GM19438 (cell line): ENCODE data around the gene LCA5L.
"Not testable (repeated sequence)": the region's sequence is repeated elsewhere in the genome, so short reads cannot be mapped to it uniquely, and the experiment has no call there.

Source experiments
- ATAC-seq: cut with Tn5 transposase; IDR thresholded peaks from one replicate; pipeline ENCODE4 v1.9.1; 2021; ENCODE audit warnings: low read depth; ENCODE audit not compliant: unreplicated experiment

Gene LCA5L

GRCh38 chr21:39452207-39452969, 6.8 kb upstream of the LCA5L start:
- no peak for ATAC-seq

DNA sequence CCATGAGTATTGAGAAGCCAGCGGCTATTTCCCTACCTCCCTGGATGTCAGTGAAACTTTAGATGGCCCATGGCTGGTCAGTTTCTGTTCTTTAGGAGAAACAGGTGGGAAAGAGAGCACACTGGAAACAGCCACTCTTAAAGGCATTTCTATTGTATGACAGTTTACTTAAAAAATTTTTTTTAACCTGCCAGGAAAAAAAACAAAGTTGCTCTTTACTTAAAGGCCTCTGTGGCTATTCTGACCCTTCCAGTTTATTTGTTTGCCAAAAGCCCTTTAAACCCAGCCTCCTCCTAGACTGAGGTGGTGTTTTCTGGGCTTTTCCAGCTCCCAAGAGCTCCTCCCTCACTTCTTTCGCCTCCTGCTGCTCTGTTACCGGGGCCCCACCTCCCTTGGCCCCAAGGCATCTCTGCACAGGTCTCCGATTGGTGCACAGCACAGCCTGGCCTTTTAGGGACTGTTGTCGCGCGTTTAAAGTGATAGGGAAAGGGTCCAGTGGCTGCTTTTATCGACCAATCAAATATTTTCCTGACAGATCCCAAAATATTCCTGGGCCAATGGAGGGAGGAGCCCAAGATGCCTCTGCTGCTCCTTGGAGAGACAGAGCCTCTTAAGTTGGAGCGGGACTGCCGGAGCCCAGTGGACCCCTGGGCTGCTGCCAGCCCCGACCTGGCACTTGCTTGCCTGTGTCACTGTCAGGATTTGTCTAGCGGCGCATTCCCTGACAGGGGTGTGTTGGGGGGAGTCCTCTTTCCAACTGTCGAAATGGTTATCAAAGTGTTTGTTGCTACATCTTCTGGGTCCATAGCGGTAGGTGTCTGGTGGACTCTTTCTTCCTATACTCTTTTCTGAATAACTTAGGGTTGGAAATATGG, 6.0 kb upstream of the LCA5L start, which contains the start of gene SH3BGR:
Gene SH3BGR, plus strand, starts transcription at position 639 of the 875 bp plus-strand sequence. Its CDS starts 127 bp downstream, at position 766.
- ATAC-seq, result no peak

- ATAC-seq, result no peak
Measured at GRCh38 chr21:39447264-39447663, 1.7 kb upstream of the LCA5L start.

- ATAC-seq, result no peak
Measured at GRCh38 chr21:39444421-39445180, 977 bp downstream of the LCA5L start.

DNA sequence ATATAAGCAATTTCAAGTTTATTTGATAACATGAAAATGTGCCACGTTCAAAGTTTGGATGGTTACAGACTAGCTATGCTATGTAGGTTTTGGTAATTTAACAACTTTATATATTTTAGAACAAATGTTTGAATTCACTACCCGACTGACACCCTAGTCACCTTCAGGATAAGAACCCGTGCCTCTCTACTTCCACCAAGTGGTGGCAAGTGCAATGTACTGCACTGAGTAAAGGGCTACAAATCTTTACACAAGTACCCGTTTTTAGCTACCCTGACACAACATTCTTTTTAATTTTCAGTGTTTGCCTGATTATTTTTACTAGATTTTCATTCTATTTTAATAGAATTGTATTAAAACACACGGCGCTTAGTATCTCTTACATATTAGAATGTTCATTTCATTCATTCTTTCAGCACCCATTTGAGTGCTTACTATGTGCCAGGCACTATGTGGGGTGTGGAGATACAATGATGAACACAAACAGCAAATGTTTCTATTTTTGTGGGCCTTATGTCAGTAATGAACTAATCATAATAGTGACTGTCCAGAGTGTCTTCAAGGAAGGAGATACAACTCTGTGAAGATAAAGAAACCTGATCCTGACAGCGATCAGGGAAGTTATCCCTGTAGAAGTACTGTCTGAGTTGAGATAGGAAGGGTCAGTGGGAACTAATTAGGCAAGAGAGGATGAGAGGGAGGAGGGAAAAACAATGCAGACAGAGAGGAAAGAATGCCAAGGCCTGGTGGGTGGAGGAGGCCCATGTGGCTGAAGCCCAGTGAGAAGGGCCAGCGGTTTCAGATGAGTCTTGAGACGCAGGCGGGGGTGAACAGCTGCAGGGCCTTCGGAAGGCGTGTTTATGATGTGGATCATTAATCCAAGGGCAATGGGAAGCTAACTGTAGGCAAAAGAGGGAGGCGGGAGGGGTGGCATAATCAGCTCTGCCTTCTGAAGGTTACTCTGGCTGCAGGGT, 3.8 kb downstream of the LCA5L start:
- ATAC-seq, result no peak

DNA sequence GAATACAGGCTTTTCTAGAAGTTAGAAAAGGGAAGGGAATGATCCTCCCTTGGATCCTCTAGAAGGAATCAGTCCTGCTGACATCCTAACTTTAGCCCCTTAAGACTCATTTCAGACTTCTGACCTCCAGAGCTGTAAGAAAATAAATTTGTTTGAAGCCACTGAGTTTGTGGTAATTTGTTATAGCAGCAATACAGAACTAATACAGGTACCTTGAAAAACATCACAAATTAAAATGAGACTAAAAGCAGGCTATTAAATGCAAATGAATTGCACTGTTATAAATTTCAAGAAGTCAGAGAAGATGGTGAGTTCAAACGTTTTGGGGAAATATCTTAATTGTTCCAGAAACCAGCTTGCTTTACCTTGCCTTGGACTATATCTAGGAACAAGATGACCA, 6.3 kb downstream of the LCA5L start:
- no peak for ATAC-seq

DNA sequence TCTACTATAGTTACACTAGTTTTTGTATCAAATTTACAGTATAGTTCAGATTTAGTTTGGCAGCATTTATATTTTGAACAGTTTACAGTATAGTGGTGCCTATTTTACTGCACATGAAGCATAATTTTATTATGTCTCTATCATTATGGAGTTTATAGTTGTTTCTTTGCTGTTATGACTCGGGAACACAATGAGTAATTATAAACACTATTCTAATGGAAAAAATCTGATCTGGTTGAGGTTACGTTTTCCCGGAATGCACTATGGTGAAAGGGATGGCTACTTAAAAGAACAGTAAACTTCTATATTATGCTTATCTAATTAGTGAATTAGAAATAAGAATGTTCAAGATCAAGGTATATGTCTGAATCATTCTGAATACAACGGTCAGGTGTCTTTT, 10.6 kb downstream of the LCA5L start:
- ATAC-seq, result no peak

DNA sequence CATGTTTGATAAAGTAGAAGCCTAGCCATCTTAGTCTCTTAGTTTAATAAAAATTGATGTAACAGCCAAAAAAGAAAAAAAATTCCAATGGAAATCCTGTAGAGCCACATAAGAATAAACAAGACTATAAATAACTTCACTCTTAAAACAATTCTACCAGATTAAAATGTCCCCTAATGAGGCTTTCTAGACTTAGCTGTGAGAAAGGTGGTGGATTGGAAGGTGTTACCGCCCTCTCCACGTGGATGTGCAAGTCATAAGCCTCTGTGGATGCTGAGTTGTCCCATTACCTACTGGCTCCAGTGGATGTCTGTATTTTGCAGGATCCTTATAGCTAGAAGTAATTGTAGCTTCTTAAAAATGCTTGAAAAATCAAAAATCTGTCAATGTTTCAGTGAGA, 14.6 kb downstream of the LCA5L start:
- no peak for ATAC-seq

DNA sequence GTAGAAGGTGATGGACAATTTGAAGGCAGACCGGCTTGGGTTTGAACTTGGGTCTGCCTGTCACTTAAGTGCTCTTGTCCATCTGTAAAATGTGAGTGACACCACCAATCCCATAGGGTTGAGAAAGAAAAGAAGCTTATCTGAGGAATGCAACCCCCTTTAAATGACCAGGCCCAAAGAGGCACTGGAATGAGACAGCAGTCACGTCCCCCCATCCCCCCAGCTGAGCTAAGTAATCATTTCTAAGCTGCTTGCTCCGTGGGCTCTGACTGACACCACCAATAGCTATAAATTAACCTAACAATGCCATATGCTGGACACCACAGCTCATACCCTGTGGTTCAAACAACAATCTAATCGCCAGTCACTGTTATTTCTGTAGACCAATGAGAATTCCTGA, 15.1 kb downstream of the LCA5L start:
- no peak for ATAC-seq

DNA sequence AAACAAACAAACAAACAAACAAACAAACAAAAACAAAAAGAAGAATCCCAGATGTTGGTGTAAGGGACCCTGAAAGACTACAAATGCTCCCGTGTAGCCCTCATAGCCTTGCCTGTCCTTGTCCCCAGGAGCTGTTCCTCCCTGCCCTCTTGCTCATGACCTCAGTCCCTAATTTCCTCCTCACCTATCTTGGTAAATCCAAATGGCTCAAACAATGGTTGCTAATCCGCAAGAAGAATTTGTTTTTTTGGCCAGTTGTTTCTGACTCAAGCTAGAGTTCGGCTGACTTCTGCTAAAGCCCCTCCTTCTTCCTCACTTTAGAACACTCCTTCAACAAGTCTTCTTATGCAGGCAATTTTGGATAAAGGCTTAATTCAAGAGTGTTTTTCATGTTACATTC, 15.6 kb downstream of the LCA5L start:
- ATAC-seq, result no peak

GRCh38 chr21:39429445-39429844, 16.1 kb downstream of the LCA5L start:
- ATAC-seq, result no peak

DNA sequence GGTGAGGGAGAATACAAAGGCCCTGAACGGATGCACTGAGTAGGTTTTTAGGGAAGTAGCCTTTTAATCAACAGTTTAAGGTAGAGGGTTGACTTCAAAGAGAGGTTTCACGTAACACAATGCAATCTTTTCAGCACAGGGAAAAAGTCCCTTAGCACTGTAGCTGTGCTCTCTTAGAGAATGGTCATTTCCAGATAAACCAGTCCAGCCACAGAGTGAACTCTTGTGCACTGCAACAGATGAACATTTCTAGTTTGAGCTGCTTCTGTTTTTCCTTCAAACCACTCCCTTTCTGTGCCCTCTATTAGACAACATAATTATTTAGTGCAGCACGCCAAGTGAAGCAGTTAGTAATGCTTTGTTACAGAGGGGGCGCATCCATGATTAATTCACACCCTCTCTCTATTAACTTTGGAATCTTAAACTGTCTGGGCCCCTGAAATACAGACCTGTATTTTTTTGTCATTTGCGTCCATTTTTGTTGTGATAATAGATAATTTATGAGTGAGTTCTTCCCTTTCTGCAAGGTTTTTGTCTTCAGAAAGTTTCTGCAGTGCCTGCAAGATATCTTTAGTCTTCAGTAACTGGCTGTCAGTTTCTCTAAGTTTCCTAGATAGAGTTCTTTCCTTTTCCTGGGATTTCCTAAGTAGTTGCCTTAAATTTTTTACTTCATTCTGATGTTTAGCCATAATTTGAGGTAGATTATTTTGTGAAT, 22.9 kb downstream of the LCA5L start:
- ATAC-seq, result no peak

- ATAC-seq, result not testable (repeated sequence)
Measured at GRCh38 chr21:39419204-39419603, 26.4 kb downstream of the LCA5L start.

DNA sequence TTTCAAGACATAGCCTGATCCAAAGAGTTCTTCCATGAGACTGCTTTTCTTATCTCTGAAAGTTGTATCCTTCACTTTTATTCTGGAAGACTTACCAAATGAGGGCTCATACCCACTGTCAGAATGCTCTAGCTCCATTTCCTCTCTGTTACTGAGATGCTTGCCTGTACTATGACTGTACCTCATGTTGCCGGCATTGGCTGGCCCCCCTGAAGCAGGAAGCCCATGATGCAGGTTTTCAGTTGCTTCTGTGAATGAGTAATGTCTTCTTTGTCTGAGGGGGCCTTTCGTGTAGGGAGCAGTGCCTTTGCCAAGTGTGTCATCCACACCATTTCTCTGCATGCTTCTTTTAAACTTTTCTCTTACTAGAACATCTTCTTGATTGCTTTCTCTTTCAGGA, 39.5 kb downstream of the LCA5L start:
- no peak for ATAC-seq

DNA sequence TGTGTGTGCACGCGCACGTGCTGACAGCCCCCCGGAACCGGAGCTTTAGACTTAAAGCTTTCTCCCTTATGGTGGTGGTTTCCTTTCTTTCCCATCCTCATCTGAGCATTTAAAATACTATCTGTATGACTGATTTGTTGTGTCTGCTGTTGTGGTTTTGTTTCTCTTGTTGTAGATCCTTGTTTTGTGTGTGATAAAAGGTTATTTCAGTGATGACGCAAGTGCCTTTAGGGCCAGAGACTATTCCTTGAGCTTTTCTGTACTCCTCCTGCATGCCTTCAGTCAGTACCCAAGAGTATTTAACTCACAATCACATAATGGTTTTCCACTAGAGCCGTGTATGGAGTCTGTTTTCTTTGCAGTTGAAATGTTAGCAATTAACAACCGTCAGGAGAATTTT, 45.4 kb downstream of the LCA5L start:
- no peak for ATAC-seq

- no peak for ATAC-seq
Measured at GRCh38 chr21:39397646-39398385, 47.8 kb downstream of the LCA5L start.

GRCh38 chr21:39392981-39393380, 52.6 kb downstream of the LCA5L start:
- ATAC-seq, result no peak

DNA sequence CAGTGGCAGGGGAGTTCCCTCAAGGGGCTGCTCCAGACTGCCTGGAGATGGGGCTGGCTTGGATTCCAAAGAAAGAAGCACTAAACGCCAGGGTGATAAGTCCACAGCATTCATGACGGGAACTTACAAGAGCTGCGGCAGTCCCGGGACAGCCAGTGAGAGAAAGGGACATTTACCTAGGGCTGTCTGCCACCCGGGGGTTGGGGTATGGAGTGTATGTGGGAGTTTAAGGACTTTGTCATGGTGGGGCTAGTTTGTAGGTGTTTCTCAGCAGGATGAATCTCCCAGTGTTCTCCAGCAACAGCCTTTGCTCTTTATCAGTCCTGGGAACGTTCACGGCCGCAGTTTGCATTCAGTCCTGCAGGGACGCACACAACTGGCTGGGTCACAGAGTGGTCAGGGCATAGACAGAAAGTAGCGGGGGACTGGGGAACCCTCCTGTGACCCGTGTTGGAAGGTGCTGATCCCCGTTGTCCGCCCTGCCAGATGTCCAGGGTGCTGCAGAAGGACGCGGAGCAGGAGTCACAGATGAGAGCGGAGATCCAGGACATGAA, 55.3 kb downstream of the LCA5L start:
- no peak for ATAC-seq
